Measurements from ENCODE around the gene AIMP1. TPM values are rescaled to one million over a fixed set of nuclear protein-coding genes. Genes with fewer than 3 reads are reported as not detected.

Gene AIMP1
- total and polyA plus RNA-seq, 2 of the 13 experiments (the other 11 are each of a cell fraction or from before 2014, with no cell fraction given), result 28.6 to 82.9 TPM

DNA sequence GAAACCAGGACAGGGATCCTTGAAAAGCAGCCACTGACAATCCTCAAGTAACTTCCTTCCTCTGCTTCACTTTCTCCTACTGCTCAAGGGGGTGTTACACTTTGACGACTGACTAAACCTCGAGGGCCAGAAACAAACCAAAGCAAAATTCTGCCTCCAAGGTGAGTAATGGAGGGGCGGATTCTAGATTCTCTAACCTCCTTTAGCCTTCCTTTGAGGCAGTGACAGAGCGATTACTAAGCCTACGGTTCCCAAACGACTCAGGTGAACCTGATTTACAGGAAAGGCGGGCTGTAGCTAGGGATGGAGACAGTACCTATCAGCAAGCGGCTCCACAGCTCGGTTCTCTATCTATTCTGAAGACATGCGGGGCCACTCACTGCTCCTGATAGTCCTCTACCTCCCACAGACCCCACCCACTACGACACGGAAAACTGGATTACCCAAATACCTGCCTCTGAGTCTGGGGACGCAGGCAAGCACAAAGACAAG is 828 bp upstream of the AIMP1 start:
- in situ Hi-C loops (cut with HindIII; ENCODE audit: extremely low pct_ligation_motif_present, low pct_unique_long_range_greater_than_20kb) (no loop called here), intact Hi-C loops (cut with micrococcal nuclease; ENCODE audit: unreplicated experiment) (loop anchor here (5.0 to 10.0 kb wide), 2 partner anchors 52 to 611 kb away; partner anchors contain the start of genes GIMD1, GSTCD and INTS12)
- 0% methylated on average over 7 of the region's 13 CpGs for WGBS (ENCODE audit: low lambda C conversion rate)
- TSS peak; percentile 83 for BruUV-seq (replicated peaks)
- ChIA-PET POLR2A (interaction anchor here (0.7 to 2.7 kb wide), 25 partner anchors 9 to 78 kb away, joined by 3 to 45 read pairs (median 5); no protein-coding TSS in a partner anchor), CTCF (ENCODE audit: low intra/inter-chr PET ratio, low total read pairs) (no interaction called here)
- peak overlapping the region; percentile 99 for H3K9ac ChIP-seq (ENCODE audit: insufficient read depth, low read depth, low read length)
- H3K4me2 ChIP-seq (ENCODE audit: low read depth, low read length), result peak overlapping the region; percentile 75
- H2AFZ ChIP-seq (ENCODE audit: low read length), result no peak overlapping the region
- H3K36me3 ChIP-seq (replicated peaks in 1 of 2; ENCODE audit: control insufficient read depth in 1 of 2, insufficient read depth in 2 of 2, low read length in 2 of 2), result 0 out of 5 replicates have a peak, but pooled peaks cover 0 to 3% of the 10 kb centered on the region in 2 experiments
- peaks cover 64% of the 10 kb centered on the region for H3K4me1 ChIP-seq (ENCODE audit: insufficient read depth, low read length)
- H3K79me2 ChIP-seq (ENCODE audit: insufficient read depth, low read length), result peaks cover 99% of the 10 kb centered on the region
- no peaks in the 10 kb centered on the region for H4K20me1 ChIP-seq (ENCODE audit: insufficient read depth, low read length)
- peak; percentile 39 for DNase-seq (ENCODE audit: low spot score)
- no peaks in the 10 kb centered on the region for H3K9me3 ChIP-seq (ENCODE audit: low read length)
- peak; percentile 63 for ATAC-seq
- peak overlapping the region; percentile 99 for H3K27ac ChIP-seq (ENCODE audit: extremely low read length, insufficient read depth, low read length)
- H3K27me3 ChIP-seq (ENCODE audit: control insufficient read depth in 1 of 2, insufficient read depth in 2 of 2, low read length in 2 of 2), result no peaks in the 10 kb centered on the region; a peak in 2 of 5 replicates
- FAIRE-seq, result no peak
- H3K4me3 ChIP-seq (replicated peaks in 1 of 3; ENCODE audit: insufficient read depth in 1 of 3, low read depth in 2 of 3, low read length in 3 of 3), result peak overlapping the region; percentile 89 to 97 (median 93)
- TF ChIP-seq ZFP82 (CRISPR knock-in tag; IDR thresholded peaks at IDR 0.05; ENCODE audit: borderline replicate concordance) (peak; percentile 80; the same call in 1 of the 2 replicates), ZSCAN20 (CRISPR knock-in tag; IDR thresholded peaks at IDR 0.05; ENCODE audit: borderline replicate concordance) (no peak), ZNF572 (CRISPR knock-in tag; IDR thresholded peaks at IDR 0.05) (no peak), ZNF768 (CRISPR knock-in tag; IDR thresholded peaks at IDR 0.05) (no peak), ZNF569 (CRISPR knock-in tag; IDR thresholded peaks at IDR 0.05; ENCODE audit: borderline replicate concordance) (no peak), DNMT3B (CRISPR knock-in tag; conservative IDR thresholded peaks at IDR 0.05) (no peak), SP1 (IDR thresholded peaks at IDR 0.05) (no peak), SP1 (CRISPR knock-in tag; IDR thresholded peaks at IDR 0.05) (no peak), ZNF614 (CRISPR knock-in tag; IDR thresholded peaks at IDR 0.05; ENCODE audit: borderline replicate concordance) (no peak), FOSL1 (CRISPR knock-in tag; IDR thresholded peaks at IDR 0.05; ENCODE audit: borderline replicate concordance) (no peak), FOXO1 (CRISPR knock-in tag; IDR thresholded peaks at IDR 0.05) (no peak), ZNF747 (CRISPR knock-in tag; IDR thresholded peaks at IDR 0.05; ENCODE audit: borderline replicate concordance) (no peak), PHB2 (IDR thresholded peaks at IDR 0.05; ENCODE audit: partially characterized antibody) (no peak)
- TF ChIP-seq, protein P1, sequence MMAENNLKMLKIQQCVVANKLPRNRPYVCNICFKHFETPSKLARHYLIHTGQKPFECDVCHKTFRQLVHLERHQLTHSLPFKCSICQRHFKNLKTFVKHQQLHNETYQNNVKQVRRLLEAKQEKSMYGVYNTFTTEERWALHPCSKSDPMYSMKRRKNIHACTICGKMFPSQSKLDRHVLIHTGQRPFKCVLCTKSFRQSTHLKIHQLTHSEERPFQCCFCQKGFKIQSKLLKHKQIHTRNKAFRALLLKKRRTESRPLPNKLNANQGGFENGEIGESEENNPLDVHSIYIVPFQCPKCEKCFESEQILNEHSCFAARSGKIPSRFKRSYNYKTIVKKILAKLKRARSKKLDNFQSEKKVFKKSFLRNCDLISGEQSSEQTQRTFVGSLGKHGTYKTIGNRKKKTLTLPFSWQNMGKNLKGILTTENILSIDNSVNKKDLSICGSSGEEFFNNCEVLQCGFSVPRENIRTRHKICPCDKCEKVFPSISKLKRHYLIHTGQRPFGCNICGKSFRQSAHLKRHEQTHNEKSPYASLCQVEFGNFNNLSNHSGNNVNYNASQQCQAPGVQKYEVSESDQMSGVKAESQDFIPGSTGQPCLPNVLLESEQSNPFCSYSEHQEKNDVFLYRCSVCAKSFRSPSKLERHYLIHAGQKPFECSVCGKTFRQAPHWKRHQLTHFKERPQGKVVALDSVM (CRISPR knock-in tag; IDR thresholded peaks at IDR 0.05), result no peak
- TF ChIP-seq, protein P2, sequence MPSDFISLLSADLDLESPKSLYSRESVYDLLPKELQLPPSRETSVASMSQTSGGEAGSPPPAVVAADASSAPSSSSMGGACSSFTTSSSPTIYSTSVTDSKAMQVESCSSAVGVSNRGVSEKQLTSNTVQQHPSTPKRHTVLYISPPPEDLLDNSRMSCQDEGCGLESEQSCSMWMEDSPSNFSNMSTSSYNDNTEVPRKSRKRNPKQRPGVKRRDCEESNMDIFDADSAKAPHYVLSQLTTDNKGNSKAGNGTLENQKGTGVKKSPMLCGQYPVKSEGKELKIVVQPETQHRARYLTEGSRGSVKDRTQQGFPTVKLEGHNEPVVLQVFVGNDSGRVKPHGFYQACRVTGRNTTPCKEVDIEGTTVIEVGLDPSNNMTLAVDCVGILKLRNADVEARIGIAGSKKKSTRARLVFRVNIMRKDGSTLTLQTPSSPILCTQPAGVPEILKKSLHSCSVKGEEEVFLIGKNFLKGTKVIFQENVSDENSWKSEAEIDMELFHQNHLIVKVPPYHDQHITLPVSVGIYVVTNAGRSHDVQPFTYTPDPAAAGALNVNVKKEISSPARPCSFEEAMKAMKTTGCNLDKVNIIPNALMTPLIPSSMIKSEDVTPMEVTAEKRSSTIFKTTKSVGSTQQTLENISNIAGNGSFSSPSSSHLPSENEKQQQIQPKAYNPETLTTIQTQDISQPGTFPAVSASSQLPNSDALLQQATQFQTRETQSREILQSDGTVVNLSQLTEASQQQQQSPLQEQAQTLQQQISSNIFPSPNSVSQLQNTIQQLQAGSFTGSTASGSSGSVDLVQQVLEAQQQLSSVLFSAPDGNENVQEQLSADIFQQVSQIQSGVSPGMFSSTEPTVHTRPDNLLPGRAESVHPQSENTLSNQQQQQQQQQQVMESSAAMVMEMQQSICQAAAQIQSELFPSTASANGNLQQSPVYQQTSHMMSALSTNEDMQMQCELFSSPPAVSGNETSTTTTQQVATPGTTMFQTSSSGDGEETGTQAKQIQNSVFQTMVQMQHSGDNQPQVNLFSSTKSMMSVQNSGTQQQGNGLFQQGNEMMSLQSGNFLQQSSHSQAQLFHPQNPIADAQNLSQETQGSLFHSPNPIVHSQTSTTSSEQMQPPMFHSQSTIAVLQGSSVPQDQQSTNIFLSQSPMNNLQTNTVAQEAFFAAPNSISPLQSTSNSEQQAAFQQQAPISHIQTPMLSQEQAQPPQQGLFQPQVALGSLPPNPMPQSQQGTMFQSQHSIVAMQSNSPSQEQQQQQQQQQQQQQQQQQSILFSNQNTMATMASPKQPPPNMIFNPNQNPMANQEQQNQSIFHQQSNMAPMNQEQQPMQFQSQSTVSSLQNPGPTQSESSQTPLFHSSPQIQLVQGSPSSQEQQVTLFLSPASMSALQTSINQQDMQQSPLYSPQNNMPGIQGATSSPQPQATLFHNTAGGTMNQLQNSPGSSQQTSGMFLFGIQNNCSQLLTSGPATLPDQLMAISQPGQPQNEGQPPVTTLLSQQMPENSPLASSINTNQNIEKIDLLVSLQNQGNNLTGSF (CRISPR knock-in tag; IDR thresholded peaks at IDR 0.05), result no peak
- TF ChIP-seq, protein P3, sequence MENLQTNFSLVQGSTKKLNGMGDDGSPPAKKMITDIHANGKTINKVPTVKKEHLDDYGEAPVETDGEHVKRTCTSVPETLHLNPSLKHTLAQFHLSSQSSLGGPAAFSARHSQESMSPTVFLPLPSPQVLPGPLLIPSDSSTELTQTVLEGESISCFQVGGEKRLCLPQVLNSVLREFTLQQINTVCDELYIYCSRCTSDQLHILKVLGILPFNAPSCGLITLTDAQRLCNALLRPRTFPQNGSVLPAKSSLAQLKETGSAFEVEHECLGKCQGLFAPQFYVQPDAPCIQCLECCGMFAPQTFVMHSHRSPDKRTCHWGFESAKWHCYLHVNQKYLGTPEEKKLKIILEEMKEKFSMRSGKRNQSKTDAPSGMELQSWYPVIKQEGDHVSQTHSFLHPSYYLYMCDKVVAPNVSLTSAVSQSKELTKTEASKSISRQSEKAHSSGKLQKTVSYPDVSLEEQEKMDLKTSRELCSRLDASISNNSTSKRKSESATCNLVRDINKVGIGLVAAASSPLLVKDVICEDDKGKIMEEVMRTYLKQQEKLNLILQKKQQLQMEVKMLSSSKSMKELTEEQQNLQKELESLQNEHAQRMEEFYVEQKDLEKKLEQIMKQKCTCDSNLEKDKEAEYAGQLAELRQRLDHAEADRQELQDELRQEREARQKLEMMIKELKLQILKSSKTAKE (CRISPR knock-in tag; IDR thresholded peaks at IDR 0.05; ENCODE audit: borderline replicate concordance), result no peak

All from HepG2 (cell line).